Activated CD8-positive, alpha-beta memory T cell treated with anti-CD3 and anti-CD28 coated beads, Interleukin-2, amount 10 ng/mL, durations not matched to agents 7 days and 5 days (primary cell): ENCODE results near the gene NMU. TPM values are rescaled to one million over a fixed set of nuclear protein-coding genes. Genes with fewer than 3 reads are reported as not detected.
"Not testable (repeated sequence)": the region's sequence is repeated elsewhere in the genome, so short reads cannot be mapped to it uniquely, and the experiment has no call there.

Source experiments
- ATAC-seq: fragments of 150-1000 bp; cut with Tn5 transposase; one replicate; pipeline ENCODE4 v1.10.0; 2021; ENCODE audit warnings: moderate library complexity
- CTCF ChIA-PET: fragments of 350-600 bp; sonication (Branson Sonifier 250); formaldehyde crosslinking; loops from one replicate; lab custom pipeline; 2021; ENCODE audit warnings: antibody characterized with exemption; lab: Charles Lee
- DNase-seq: peaks from one replicate; pipeline ENCODE4 v3.0.0-alpha.2; 2020
- H3K27ac Mint-ChIP-seq: one replicate; pipeline ENCODE4 v1.8.0; 2021; ENCODE audit warnings: mild to moderate bottlenecking, mixed read lengths
- H3K27me3 Mint-ChIP-seq: one replicate; pipeline ENCODE4 v1.8.0; 2021; ENCODE audit warnings: mixed read lengths
- H3K36me3 Mint-ChIP-seq: one replicate; pipeline ENCODE4 v1.8.0; 2021; ENCODE audit warnings: mild to moderate bottlenecking, mixed read lengths
- H3K4me1 Mint-ChIP-seq: one replicate; pipeline ENCODE4 v1.8.0; 2021; ENCODE audit warnings: mixed read lengths
- H3K4me3 Mint-ChIP-seq: one replicate; pipeline ENCODE4 v1.8.0; 2021; ENCODE audit warnings: mild to moderate bottlenecking, moderate library complexity, mixed read lengths
- H3K9me3 Mint-ChIP-seq: one replicate; pipeline ENCODE4 v1.8.0; 2022; ENCODE audit warnings: low read depth, mixed read lengths
- total RNA-seq, 2 experiments: library from RNA; stranded (reverse); gene quantifications; one replicate each; pipeline ENCODE4 v1.2.3, GENCODE V29; 2021

The NMU gene, protein sequence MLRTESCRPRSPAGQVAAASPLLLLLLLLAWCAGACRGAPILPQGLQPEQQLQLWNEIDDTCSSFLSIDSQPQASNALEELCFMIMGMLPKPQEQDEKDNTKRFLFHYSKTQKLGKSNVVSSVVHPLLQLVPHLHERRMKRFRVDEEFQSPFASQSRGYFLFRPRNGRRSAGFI
- total RNA-seq: not detected

DNA sequence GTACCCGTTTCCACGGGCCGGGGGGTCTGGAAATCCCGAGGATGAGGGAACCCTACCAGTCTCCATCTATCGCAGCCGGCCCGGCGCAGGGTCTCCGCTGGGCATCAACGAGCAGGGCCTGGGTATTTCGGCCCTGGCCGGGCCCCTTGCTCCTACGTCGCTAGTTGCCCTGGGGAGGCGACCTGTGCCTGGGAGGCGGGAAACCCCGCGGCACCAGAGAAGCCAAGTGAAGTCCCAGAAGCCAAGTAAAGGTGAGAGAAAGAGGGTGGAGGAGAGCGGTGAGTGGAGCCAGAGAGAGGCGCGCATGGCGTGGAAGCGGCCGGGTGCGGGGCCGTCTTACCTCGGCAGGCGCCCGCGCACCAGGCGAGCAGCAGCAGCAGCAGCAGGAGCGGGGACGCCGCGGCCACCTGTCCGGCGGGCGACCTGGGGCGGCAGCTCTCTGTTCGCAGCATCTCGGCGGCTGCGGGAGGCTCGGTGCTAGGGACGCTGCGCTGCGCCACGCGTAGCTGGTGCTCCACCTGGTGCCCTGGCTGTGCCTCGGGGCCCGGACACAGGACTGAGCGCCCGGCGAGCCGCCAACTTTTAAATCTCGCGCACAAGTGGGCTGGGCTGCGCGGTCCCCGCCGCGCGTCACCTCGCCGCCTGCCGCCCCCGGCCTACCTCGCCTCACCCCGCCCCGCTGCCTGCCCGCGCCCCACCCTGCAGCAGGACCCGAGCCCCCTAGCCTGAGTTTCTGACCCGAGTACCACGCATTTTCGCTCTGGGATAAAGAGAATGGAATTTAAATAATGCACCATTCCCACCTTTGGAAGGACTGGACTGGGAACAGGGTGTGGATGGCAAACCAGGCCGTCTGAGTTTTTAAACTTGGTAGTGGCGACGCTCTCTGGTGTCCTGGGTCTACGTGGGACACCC is at the start of gene NMU:
Gene NMU (minus strand): TSS at position 558 of the 915 bp plus-strand sequence. CDS start 106 bp downstream, at position 452.
- Mint-ChIP-seq H3K4me3 (peak within 1 kb of the TSS; percentile 60), H3K27me3 (peaks cover 78% of the 10 kb centered on the region), H3K9me3 (no peaks in the 10 kb centered on the region), H3K36me3 (no peaks in the 10 kb centered on the region), H3K27ac (no peak within 1 kb of the TSS), H3K4me1 (peaks cover 13% of the 10 kb centered on the region)
- CTCF ChIA-PET: interaction anchor here (1.3 to 1.4 kb wide), 2 partner anchors 82 to 323 kb away, joined by 3 to 4 read pairs; no protein-coding TSS in a partner anchor
- ATAC-seq (peak; percentile 92), DNase-seq (peak; percentile 56)

DNA sequence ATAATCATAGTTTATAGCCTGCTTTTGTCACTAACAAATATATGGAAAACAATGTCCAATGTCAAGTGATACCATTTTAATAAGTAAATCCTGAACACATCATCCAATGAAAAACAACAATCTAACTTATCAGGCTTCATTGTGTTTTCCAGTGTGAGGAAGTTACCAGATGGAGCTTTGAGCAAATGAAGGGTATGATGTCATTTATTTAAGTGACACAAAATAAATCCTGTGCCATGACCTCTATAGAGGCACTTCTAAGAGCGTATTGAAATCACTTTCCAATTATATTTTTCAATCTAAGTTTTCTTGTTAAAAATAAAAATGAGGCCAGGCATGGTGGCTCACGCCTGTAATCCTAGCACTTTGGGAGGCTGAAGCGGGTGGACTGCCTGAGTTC is 48.2 kb upstream of the NMU start:
- Mint-ChIP-seq H3K36me3 (no peaks in the 10 kb centered on the region), H3K27me3 (no peaks in the 10 kb centered on the region), H3K27ac (no peak overlapping the region), H3K9me3 (no peaks in the 10 kb centered on the region), H3K4me1 (no peaks in the 10 kb centered on the region), H3K4me3 (no peak overlapping the region)
- DNase-seq (no peak), ATAC-seq (no peak)
- CTCF ChIA-PET: no interaction called here

DNA sequence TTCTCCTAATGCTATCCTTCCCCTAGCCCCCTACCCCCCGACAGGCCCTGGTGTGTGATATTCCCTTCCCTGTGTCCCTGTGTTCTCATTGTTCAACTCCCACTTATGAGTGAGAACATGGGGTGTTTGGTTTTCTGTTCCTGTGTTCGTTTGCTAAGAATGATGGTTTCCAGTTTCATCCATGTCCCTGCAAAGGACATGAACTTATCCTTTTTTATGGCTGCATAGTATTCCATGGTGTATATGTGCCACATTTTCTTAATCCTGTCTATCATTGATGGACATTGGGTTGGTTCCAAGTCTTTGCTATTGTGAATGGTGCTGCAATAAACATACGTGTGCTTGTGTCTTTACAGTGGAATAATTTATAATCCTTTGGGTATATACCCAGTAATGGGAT is 46.7 kb upstream of the NMU start:
- H3K27ac Mint-ChIP-seq, CTCF ChIA-PET, DNase-seq, H3K9me3 Mint-ChIP-seq, H3K36me3 Mint-ChIP-seq, ATAC-seq, H3K4me3 Mint-ChIP-seq, H3K4me1 Mint-ChIP-seq, H3K27me3 Mint-ChIP-seq: not testable (repeated sequence)

DNA sequence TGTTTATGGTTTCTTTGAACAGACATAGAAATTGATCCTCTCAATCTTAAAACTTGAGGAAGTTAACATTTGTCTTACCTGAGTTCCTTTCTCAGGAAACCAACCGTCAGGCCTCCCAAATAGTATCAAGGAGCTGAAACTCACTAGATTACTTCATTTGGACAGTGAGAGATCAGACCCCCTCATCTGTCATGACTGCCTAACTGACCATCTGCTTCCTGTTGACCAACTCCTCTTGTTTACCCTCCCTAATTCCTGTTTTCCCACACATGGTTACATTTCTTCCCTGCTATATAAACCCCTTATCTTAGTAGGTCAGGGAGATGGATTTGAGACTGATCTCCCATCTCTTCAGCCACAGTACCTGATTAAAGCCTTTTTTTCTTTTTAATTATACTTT is 46.2 kb upstream of the NMU start:
- Mint-ChIP-seq H3K36me3 (no peaks in the 10 kb centered on the region), H3K27me3 (peaks cover 5% of the 10 kb centered on the region), H3K9me3 (no peaks in the 10 kb centered on the region), H3K4me3 (no peak overlapping the region), H3K27ac (no peak overlapping the region), H3K4me1 (no peaks in the 10 kb centered on the region)
- DNase-seq: no peak
- CTCF ChIA-PET: no interaction called here
- ATAC-seq: no peak

DNA sequence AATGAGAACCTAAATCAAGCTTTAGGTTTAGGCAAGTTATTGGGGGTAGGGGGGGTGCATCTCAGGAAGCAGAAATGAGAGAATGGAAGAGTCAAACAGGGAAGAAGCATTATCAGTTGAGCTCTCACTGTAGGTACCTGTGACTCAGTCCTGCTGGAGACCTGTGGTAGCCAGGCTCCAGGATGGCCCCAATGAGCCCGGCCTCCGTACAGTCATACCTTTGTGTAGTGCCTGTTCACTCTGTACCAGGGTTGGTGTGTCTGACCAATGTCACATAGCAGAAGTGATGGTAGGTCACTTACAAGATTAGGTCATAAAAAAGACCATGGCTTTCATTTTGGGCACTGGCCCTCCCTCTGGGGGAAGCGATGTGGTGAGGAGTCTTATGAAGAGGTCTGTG is 45.3 kb upstream of the NMU start:
- CTCF ChIA-PET: no interaction called here
- ATAC-seq (no peak), DNase-seq (no peak)
- no peak overlapping the region for H3K4me3 Mint-ChIP-seq
- H3K27me3 Mint-ChIP-seq: peaks cover 5% of the 10 kb centered on the region
- no peaks in the 10 kb centered on the region for H3K9me3 Mint-ChIP-seq
- H3K4me1 Mint-ChIP-seq: no peaks in the 10 kb centered on the region
- H3K36me3 Mint-ChIP-seq: no peaks in the 10 kb centered on the region
- no peak overlapping the region for H3K27ac Mint-ChIP-seq

DNA sequence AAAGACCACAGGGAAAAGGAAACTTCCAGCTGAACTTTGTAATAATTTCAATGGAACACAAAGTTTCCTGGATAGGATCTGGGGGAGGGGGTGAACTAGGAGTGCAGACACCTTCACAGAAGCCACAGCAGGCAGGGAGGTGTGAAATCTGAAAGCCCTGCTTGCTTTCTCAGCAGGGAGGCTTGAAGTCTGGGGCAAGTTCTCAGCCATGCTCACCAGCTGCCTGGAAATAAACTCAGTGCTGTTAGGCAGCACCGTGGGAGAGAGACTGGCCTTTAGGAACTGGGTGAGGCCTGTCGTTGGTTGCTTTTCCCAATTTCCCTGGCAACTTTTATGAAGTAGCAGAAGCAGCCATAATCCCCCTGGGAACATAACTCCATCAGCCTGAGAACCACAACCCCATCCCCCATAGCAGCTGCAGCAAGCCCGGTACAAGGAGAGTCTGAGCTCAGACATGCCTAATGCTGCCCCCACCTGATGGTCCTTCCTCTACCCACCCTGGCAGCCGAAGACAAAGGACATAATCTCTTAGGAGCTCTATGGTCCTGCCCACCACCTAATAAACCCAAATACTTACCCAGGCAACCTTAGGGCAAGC is 39.2 kb upstream of the NMU start:
- no peak overlapping the region for H3K27ac Mint-ChIP-seq
- peaks cover 14% of the 10 kb centered on the region for H3K27me3 Mint-ChIP-seq
- no peak overlapping the region for H3K4me3 Mint-ChIP-seq
- no peaks in the 10 kb centered on the region for H3K9me3 Mint-ChIP-seq
- H3K36me3 Mint-ChIP-seq: no peaks in the 10 kb centered on the region
- ATAC-seq (no peak), DNase-seq (no peak)
- CTCF ChIA-PET: no interaction called here
- H3K4me1 Mint-ChIP-seq: no peaks in the 10 kb centered on the region

DNA sequence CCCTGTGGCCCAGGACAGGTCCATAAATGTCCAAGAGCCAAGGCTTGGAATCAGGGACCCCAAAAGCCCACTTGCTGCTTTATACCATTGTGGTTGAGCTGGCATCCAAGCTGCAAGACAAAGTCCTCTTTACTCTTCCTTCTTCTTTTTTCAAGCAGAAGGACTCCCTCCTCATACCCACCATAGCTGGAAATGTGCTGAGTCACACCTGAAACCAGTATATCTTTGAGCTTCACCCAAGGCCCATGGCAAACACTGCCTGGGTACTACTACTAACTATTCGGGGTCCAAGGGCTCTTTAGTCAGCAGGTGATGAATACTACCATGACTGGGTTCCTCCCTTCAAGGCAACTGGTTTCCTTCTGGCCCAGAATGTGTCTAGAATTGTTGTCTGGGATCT is 37.3 kb upstream of the NMU start:
- Mint-ChIP-seq H3K4me3 (no peak overlapping the region), H3K27me3 (peaks cover 16% of the 10 kb centered on the region), H3K9me3 (no peaks in the 10 kb centered on the region), H3K36me3 (no peaks in the 10 kb centered on the region), H3K27ac (no peak overlapping the region), H3K4me1 (no peaks in the 10 kb centered on the region)
- DNase-seq (no peak), ATAC-seq (no peak)
- CTCF ChIA-PET: no interaction called here

DNA sequence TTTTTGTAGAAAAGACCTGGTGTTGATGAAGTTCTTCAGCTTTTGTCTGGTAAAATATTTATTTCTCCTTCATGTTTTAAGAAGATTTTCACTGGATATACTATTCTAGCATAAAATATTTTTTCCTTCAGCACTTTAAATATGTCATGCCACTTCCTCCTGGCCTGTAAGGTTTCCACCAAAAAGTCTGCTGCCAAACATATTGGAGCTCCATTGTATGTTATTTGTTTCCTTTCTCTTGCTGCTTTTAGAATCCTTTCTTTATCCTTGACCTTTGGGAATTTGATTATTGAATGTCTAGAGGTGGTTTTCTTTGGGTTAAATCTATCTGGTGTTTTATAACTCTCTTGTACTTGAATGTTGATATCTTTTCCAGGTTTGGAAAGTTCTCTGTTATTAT is 35.6 kb upstream of the NMU start:
- H3K9me3 Mint-ChIP-seq: no peaks in the 10 kb centered on the region
- no peak overlapping the region for H3K4me3 Mint-ChIP-seq
- H3K27ac Mint-ChIP-seq: no peak overlapping the region
- CTCF ChIA-PET: no interaction called here
- H3K27me3 Mint-ChIP-seq: peaks cover 18% of the 10 kb centered on the region
- no peaks in the 10 kb centered on the region for H3K36me3 Mint-ChIP-seq
- DNase-seq (no peak), ATAC-seq (no peak)
- H3K4me1 Mint-ChIP-seq: no peaks in the 10 kb centered on the region

DNA sequence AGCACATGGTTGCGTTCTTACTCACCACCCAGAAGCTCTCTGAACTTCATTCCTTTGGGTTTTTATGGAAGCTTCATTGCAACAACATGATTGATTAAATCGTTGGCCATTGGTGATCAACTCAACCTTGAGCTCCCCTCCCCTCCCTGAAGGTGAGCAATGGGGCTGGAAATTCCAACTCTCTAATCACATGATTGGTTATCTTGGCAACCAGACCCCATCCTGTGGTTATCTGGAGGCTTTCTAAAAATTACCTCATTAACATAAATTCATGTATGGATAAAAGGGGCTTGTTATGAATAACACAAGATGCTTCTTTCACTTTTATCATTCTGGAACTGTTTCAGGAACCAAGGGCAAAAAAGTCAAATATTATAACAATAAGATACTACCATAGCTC is 34.6 kb upstream of the NMU start:
- no peak for DNase-seq
- no peaks in the 10 kb centered on the region for H3K4me1 Mint-ChIP-seq
- CTCF ChIA-PET: interaction anchor here (1.2 kb wide), 1 partner anchor 325 kb away, joined by 3 read pairs; the partner anchor contains the start of gene SRD5A3
- H3K27me3 Mint-ChIP-seq: peaks cover 17% of the 10 kb centered on the region
- no peak overlapping the region for H3K4me3 Mint-ChIP-seq
- no peak overlapping the region for H3K27ac Mint-ChIP-seq
- H3K36me3 Mint-ChIP-seq: no peaks in the 10 kb centered on the region
- no peak for ATAC-seq
- no peaks in the 10 kb centered on the region for H3K9me3 Mint-ChIP-seq

DNA sequence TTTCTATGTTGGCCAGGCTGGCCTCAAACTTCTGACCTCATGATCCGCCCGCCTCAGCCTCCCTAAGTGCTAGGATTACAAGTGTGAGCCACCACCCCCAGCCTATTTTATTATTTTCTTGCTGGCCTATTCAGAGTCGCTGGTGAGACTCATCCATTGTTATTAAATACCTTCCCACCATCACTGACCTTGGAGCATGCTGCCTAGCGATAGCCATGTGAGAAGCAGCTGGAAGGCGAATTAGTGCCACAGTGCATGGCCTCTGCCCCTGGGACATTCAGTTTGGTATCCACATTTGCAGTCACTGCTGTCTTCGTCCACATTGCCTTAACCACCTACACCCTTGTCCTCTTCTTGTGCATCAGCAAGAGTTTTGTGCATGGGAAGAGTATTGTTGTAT is 32.4 kb upstream of the NMU start:
- ATAC-seq (no peak), DNase-seq (no peak)
- peaks cover 17% of the 10 kb centered on the region for H3K27me3 Mint-ChIP-seq
- no peaks in the 10 kb centered on the region for H3K36me3 Mint-ChIP-seq
- CTCF ChIA-PET: no interaction called here
- H3K27ac Mint-ChIP-seq: no peak overlapping the region
- H3K4me1 Mint-ChIP-seq: no peaks in the 10 kb centered on the region
- no peak overlapping the region for H3K4me3 Mint-ChIP-seq
- H3K9me3 Mint-ChIP-seq: no peaks in the 10 kb centered on the region

DNA sequence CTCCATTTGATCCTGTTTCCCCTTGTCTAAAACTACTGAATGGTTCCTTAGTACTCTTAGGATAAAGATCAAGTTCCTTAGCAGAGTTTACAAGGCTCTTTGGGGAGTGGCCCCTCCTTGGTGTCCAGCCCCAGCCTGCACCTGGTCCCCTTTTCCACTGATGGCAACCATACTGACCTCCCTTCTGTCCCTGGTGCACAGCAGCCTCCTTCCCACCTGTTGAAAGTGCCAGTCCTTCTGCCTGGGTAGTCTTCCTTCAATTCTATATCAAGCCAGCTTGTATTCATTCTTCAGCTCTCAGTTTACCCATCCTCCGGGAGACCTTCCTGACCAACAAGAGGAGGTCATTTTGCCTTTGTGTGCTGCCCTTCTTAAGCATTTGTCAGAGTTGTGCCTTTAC is 30.4 kb upstream of the NMU start:
- H3K9me3 Mint-ChIP-seq: no peaks in the 10 kb centered on the region
- ATAC-seq (no peak), DNase-seq (no peak)
- peaks cover 13% of the 10 kb centered on the region for H3K27me3 Mint-ChIP-seq
- no peak overlapping the region for H3K27ac Mint-ChIP-seq
- no peaks in the 10 kb centered on the region for H3K36me3 Mint-ChIP-seq
- CTCF ChIA-PET: no interaction called here
- no peak overlapping the region for H3K4me3 Mint-ChIP-seq
- no peaks in the 10 kb centered on the region for H3K4me1 Mint-ChIP-seq

DNA sequence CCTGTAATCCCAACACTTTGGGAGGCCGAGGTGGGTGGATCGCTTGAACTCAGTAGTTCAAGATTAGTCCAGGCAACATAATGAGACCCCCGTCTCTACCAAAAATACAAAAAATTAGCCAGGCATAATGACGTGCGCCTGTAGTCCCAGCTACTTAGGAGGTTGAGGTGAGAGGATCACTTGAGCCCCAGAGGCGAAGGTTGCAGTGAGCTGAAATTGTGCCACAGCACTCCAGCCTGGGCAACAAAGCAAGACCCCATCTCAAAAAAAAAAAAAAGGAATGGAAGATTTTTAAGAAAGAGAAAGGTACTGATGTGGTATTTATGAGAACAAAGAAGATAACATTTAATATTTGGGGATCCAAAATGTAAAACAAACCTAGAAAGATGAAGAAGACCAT is 27.0 kb upstream of the NMU start:
- H3K27ac Mint-ChIP-seq: no peak overlapping the region
- no peaks in the 10 kb centered on the region for H3K4me1 Mint-ChIP-seq
- DNase-seq: no peak
- no peaks in the 10 kb centered on the region for H3K36me3 Mint-ChIP-seq
- ATAC-seq: no peak
- peaks cover 11% of the 10 kb centered on the region for H3K27me3 Mint-ChIP-seq
- CTCF ChIA-PET: no interaction called here
- H3K9me3 Mint-ChIP-seq: no peaks in the 10 kb centered on the region
- no peak overlapping the region for H3K4me3 Mint-ChIP-seq

DNA sequence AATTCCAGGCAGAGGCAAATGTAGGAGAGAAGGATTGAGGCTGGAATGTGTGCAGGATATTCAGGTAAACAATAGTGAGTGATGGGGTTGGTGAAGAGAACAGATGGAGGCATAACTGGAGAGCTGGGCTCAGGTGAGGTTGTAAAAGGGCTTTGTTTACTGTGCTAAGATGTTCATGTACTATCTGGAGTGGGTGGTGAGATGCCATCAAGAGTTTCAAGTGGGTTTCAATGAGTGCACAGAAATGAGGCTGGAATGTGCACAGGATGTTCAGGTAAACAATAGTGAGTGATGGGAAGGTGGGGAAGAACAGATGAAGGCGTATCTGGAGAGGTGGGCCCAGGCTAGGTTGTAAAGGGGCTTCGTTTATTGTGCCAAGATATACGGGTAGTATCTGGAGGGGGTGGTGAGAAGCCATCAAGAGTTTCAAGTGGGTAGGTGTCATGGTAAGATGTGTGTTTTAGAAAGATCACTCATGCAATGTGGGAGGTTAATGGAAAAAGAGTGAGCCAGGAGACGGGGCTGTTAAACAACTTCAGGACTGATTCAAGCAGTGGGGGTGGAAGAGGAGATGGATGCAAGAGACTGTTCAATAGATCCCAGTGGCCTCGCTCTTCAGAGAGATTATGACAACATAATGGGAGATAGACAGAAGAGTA is 25.4 kb upstream of the NMU start:
- H3K36me3 Mint-ChIP-seq: no peaks in the 10 kb centered on the region
- H3K9me3 Mint-ChIP-seq: no peaks in the 10 kb centered on the region
- CTCF ChIA-PET: no interaction called here
- DNase-seq (no peak), ATAC-seq (no peak)
- H3K4me1 Mint-ChIP-seq: no peaks in the 10 kb centered on the region
- peaks cover 5% of the 10 kb centered on the region for H3K27me3 Mint-ChIP-seq
- no peak overlapping the region for H3K4me3 Mint-ChIP-seq
- H3K27ac Mint-ChIP-seq: no peak overlapping the region
